NCI-H82 treated with DMSO at 0.1 percent for 48 hours (cell line): ENCODE results near the gene QSER1.
A peak's percentile ranks its signal among the peaks of the same experiment; 100 is the strongest.
"Not testable (repeated sequence)": the region's sequence is repeated elsewhere in the genome, so short reads cannot be mapped to it uniquely, and the experiment has no call there.

Experiments
- DNase-seq: peaks from one replicate; lab custom pipeline; 2025; ENCODE audit not compliant: unreplicated experiment; lab: John Stamatoyannopoulos, UW

QSER1 gene

GRCh38 chr11:32991898-32992297 is 99.3 kb downstream of the QSER1 start:
- no peak for DNase-seq

- DNase-seq, result no peak
Measured at GRCh38 chr11:33000181-33000580, 107.6 kb downstream of the QSER1 start.

- DNase-seq, result no peak
Measured at GRCh38 chr11:33001281-33001680, 108.7 kb downstream of the QSER1 start.

GRCh38 chr11:33001751-33002542 is 109.3 kb downstream of the QSER1 start:
- DNase-seq, result no peak

- DNase-seq, result no peak
Measured at GRCh38 chr11:33005175-33005574, 112.6 kb downstream of the QSER1 start.

GRCh38 chr11:33006010-33006409 is 113.4 kb downstream of the QSER1 start:
- DNase-seq, result no peak

- no peak for DNase-seq
Measured at GRCh38 chr11:33013755-33014154, 121.1 kb downstream of the QSER1 start.

- DNase-seq, result peak; percentile 78
Measured at GRCh38 chr11:33015621-33016551, 123.3 kb downstream of the QSER1 start, which contains the start of gene DEPDC7. Gene DEPDC7 (plus strand): TSS chr11:33015878. CDS start chr11:33015956, 78 bp downstream.

GRCh38 chr11:33016654-33017053 is 124.0 kb downstream of the QSER1 start:
- DNase-seq, result no peak

GRCh38 chr11:33017478-33017877 is 124.9 kb downstream of the QSER1 start:
- peak; percentile 65 for DNase-seq

- no peak for DNase-seq
Measured at GRCh38 chr11:33017965-33018364, 125.4 kb downstream of the QSER1 start.

GRCh38 chr11:33018840-33019239 is 126.2 kb downstream of the QSER1 start:
- DNase-seq, result no peak

- DNase-seq, result no peak
Measured at GRCh38 chr11:33021501-33021900, 128.9 kb downstream of the QSER1 start.

- no peak for DNase-seq
Measured at GRCh38 chr11:33021937-33022336, 129.3 kb downstream of the QSER1 start.

GRCh38 chr11:33025339-33025722 is 132.7 kb downstream of the QSER1 start:
- DNase-seq, result no peak

- DNase-seq, result no peak
Measured at GRCh38 chr11:33027233-33027632, 134.6 kb downstream of the QSER1 start.

- DNase-seq, result no peak
Measured at GRCh38 chr11:33027846-33028536, 135.4 kb downstream of the QSER1 start.

- DNase-seq, result no peak
Measured at GRCh38 chr11:33028537-33028914, 135.9 kb downstream of the QSER1 start.

- not testable (repeated sequence) for DNase-seq
Measured at GRCh38 chr11:33029218-33029617, 136.6 kb downstream of the QSER1 start.
